ENCODE results near the gene CHIT1.

The CHIT1 gene

GRCh38 chr1:203217668-203218067 lies 11.8 kb downstream of the CHIT1 start:
- no peak for DNase-seq (ENCODE audit: low spot score)
- in situ Hi-C loops (cut with MboI; ENCODE audit: low pct_unique_long_range_greater_than_20kb, low sequenced_read_pairs, unreplicated experiment) = no loop called here
- TF ChIP-seq, protein P1, sequence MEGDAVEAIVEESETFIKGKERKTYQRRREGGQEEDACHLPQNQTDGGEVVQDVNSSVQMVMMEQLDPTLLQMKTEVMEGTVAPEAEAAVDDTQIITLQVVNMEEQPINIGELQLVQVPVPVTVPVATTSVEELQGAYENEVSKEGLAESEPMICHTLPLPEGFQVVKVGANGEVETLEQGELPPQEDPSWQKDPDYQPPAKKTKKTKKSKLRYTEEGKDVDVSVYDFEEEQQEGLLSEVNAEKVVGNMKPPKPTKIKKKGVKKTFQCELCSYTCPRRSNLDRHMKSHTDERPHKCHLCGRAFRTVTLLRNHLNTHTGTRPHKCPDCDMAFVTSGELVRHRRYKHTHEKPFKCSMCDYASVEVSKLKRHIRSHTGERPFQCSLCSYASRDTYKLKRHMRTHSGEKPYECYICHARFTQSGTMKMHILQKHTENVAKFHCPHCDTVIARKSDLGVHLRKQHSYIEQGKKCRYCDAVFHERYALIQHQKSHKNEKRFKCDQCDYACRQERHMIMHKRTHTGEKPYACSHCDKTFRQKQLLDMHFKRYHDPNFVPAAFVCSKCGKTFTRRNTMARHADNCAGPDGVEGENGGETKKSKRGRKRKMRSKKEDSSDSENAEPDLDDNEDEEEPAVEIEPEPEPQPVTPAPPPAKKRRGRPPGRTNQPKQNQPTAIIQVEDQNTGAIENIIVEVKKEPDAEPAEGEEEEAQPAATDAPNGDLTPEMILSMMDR (IDR thresholded peaks at IDR 0.05; ENCODE audit: extremely low read depth, insufficient read depth, missing control alignments) = no peak

DNA sequence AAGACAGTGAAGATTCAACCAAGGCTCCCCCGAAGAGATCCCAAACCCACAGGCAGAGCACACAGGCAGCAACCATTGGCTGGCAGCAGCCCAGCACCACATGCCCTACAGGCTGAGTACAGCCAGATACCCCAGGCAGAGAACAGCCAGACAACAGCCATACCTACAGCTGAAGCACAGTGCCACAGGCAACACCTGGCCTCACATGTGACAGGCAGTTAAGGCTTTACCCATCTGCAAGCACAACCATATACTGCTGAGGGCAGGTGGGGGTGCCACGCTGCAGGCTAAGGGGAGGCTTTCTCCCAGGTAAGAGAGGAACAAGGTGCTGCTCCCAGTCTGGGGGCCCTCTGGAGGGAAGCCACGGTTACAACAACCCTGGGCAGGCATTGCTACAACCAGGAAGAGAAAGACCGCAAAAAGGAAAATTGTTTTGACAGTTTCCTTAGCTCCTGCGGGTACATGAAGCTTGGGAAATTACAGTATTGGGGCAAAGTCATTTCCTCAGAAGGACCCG lies 12.3 kb downstream of the CHIT1 start:
- DNase-seq (ENCODE audit: low spot score) = no peak
- in situ Hi-C loops (cut with MboI; ENCODE audit: low pct_unique_long_range_greater_than_20kb, low sequenced_read_pairs, unreplicated experiment) = no loop called here
- TF ChIP-seq, protein P1 (IDR thresholded peaks at IDR 0.05; ENCODE audit: extremely low read depth, insufficient read depth, missing control alignments) = peak; percentile 3

GRCh38 chr1:203216274-203217138 lies 13.0 kb downstream of the CHIT1 start:
- peak; percentile 75 for DNase-seq (ENCODE audit: low spot score)
- TF ChIP-seq, protein P1 (IDR thresholded peaks at IDR 0.05; ENCODE audit: extremely low read depth, insufficient read depth, missing control alignments) = peak; percentile 77
- in situ Hi-C loops (cut with MboI; ENCODE audit: low pct_unique_long_range_greater_than_20kb, low sequenced_read_pairs, unreplicated experiment) = no loop called here

- no peak for DNase-seq (ENCODE audit: low spot score)
- in situ Hi-C loops (cut with MboI; ENCODE audit: low pct_unique_long_range_greater_than_20kb, low sequenced_read_pairs, unreplicated experiment) = no loop called here
- TF ChIP-seq, protein P1 (IDR thresholded peaks at IDR 0.05; ENCODE audit: extremely low read depth, insufficient read depth, missing control alignments) = no peak
Observed at GRCh38 chr1:203215573-203215972, 13.9 kb downstream of the CHIT1 start.

- no peak for DNase-seq (ENCODE audit: low spot score)
- TF ChIP-seq, protein P1 (IDR thresholded peaks at IDR 0.05; ENCODE audit: extremely low read depth, insufficient read depth, missing control alignments) = no peak
- in situ Hi-C loops (cut with MboI; ENCODE audit: low pct_unique_long_range_greater_than_20kb, low sequenced_read_pairs, unreplicated experiment) = no loop called here
Observed at GRCh38 chr1:203214871-203215270, 14.6 kb downstream of the CHIT1 start.

- in situ Hi-C loops (cut with MboI; ENCODE audit: low pct_unique_long_range_greater_than_20kb, low sequenced_read_pairs, unreplicated experiment) = no loop called here
- TF ChIP-seq, protein P1 (IDR thresholded peaks at IDR 0.05; ENCODE audit: extremely low read depth, insufficient read depth, missing control alignments) = no peak
- DNase-seq (ENCODE audit: low spot score) = no peak
Observed at GRCh38 chr1:203213126-203213525, 16.3 kb downstream of the CHIT1 start.

All from GM13977 (cell line).